Heart left ventricle (tissue), 13 donors: ENCODE results near the gene PTGER1.
A peak's percentile ranks its signal among the peaks of the same experiment; 100 is the strongest.

Experiments used
- POLR2A ChIP-seq, 2 donors: fragments of 450-650 bp; IDR thresholded peaks; one replicate each; pipeline ENCODE4 v1.6.1; 2017; ENCODE audit warnings: antibody characterized with exemption in 2 of 2, mild to moderate bottlenecking in 2 of 2, moderate library complexity in 2 of 2
- TF ChIP-seq, protein P1 (sequence below), 12 donors: fragments of 200-600 bp; sonication (generic) in 4 of 12; IDR thresholded peaks; one replicate each; pipeline versions ENCODE4 v1.5.0 to v1.8.0; 2018 to 2022; ENCODE audit warnings: antibody characterized with exemption in 12 of 12, mild to moderate bottlenecking in 5 of 12
- donor health status: ischemic (EF 13 %, LVEDD 7.1; RV severe dilation, severe dysfunction).
- donor health status: DM: no; HTN: yes; CAD: no.
- donor health status: DM: no; HTN: no; CAD: no.
- donor health status: ischemic (EF 25% LVEDD 6.9; RV normal size, moderate dysfunction).
- donor health status: ischemic (EF 25% LVEDD 5.7; RV mildly dilated, moderate dysfunction).
- donor health status: ischemic (EF 35%, LVEDD 5.7; RV mildly dilated, moderate dysfunction).
- donor health status: nonischemic (EF 11% LVEDD 7.7; RV severe dilation, severe dysfunction).
- donor health status: DM: yes; HTN: yes; CAD: no.
- donor health status: PGD.
- donor health status: ischemic (EF 29% LVEDD 5.4; RV normal size, mild dysfunction).
- donor health status: nonischemic (EF 23%, LVEDD 6.1; RV moderate dilation, normal function).

DNA sequence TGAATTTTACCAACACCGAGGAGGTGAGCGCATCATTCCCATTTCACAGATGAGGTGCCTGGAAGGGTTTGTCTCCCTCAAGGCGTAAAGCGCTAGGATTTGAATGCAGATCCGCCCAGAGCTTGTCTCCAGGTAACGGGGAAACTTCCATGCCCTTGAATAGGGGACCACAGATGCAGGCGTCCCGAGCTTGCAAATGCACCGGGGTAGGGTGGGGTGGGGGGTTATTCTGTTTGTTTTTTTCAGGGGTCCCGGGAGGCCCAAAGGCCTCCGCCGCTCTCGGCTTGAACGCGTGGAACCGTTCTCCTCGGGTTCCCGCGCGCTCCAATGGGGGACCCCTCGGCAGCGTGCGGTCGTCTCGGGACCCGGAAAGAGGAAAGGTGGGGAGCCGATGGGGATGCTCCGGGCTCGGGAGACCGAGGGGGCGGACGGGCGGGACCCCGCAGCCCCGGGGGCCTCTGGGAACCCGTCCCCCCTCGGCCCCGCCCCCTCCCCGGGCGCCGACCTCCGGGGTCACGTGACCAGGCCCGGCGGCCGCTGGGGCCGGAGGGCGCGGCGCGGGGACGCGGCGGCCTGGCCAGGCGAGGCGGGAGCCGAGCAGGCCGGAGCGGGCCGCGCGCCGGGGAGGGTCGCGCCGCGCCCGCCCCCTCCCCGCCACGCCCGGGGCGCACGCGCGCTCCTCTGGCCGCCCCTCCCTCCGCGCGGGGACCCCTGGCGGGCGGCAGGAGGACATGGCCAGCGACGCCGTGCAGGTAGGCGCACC, 42.2 kb downstream of the PTGER1 start, which contains the start of gene PKN1:
- TF ChIP-seq, protein P1, sequence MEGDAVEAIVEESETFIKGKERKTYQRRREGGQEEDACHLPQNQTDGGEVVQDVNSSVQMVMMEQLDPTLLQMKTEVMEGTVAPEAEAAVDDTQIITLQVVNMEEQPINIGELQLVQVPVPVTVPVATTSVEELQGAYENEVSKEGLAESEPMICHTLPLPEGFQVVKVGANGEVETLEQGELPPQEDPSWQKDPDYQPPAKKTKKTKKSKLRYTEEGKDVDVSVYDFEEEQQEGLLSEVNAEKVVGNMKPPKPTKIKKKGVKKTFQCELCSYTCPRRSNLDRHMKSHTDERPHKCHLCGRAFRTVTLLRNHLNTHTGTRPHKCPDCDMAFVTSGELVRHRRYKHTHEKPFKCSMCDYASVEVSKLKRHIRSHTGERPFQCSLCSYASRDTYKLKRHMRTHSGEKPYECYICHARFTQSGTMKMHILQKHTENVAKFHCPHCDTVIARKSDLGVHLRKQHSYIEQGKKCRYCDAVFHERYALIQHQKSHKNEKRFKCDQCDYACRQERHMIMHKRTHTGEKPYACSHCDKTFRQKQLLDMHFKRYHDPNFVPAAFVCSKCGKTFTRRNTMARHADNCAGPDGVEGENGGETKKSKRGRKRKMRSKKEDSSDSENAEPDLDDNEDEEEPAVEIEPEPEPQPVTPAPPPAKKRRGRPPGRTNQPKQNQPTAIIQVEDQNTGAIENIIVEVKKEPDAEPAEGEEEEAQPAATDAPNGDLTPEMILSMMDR (IDR thresholded peaks at IDR 0.05) = peak in 2 of 12 donors; percentile 3 to 15
- TF ChIP-seq POLR2A (IDR thresholded peaks at IDR 0.05) = peak in 1 of 2 donors; percentile 24
